Measurements from ENCODE around the gene HTRA2. TPM values are rescaled to one million over a fixed set of nuclear protein-coding genes. Genes with fewer than 3 reads are reported as not detected.
"Not testable (repeated sequence)": the region's sequence is repeated elsewhere in the genome, so short reads cannot be mapped to it uniquely, and the experiment has no call there.

Gene HTRA2
- total RNA-seq, 1 experiment from 2014 or later = 40.5 TPM

- DNase-seq (ENCODE audit: low spot score) = not testable (repeated sequence)
Measured at GRCh38 chr2:74561022-74561421, 31.3 kb downstream of the HTRA2 start.

- DNase-seq (ENCODE audit: low spot score) = no peak
Measured at GRCh38 chr2:74562126-74562775, 32.5 kb downstream of the HTRA2 start.

GRCh38 chr2:74564222-74564621 lies 34.5 kb downstream of the HTRA2 start:
- no peak for DNase-seq (ENCODE audit: low spot score)

DNA sequence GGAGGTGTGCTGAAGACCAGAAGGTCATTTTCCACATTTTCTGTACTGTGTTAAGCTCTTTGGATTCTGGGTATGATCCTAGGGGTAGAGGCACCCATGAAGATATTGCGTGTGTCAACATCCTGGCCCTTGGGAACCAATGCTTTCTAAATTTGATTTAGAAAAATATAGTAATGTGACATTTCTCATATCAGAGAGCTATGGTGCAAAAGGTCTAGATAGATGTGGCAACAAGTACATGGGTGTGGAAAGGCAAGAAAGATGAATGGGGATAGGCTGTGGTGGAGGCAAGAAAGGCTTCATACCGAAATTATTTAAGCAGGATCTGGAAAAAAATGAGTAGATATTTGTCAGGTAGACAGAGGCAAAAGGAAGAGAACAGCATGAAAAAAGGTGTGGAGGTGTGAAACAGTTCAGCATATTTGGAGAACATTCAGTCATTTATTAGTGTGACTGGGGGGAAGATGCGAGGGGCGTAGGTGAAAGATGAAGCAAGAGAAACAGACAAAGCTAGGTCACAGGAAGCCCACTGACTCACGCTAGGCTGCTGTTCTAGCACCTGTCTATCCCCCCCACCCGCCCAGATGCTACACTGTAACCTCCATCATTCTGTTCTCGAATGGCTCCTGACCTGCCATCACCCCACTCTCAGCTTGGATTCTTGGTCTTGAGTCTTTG lies 36.5 kb downstream of the HTRA2 start:
- DNase-seq (ENCODE audit: low spot score) = no peak

DNA sequence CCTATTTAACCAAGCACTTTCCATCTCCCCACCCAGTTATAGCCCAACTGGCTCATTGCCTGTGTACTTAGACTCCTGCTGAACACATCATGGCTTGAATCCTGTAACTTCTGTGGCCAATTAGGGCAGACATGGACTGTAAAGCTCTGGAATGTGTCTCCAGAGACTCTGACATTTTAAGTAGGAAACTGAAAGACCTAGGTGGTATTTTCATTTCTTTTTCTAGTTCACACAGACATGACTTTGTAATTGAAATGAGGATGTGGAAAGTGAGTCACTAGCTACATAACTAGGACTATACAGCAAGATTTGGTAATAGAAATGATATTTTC lies 37.0 kb downstream of the HTRA2 start:
- peak; percentile 36 for DNase-seq (ENCODE audit: low spot score)

- peak; percentile 44 for DNase-seq (ENCODE audit: low spot score)
Measured at GRCh38 chr2:74567881-74568280, 38.1 kb downstream of the HTRA2 start.

- no peak for DNase-seq (ENCODE audit: low spot score)
Measured at GRCh38 chr2:74569686-74570085, 40.0 kb downstream of the HTRA2 start.

DNA sequence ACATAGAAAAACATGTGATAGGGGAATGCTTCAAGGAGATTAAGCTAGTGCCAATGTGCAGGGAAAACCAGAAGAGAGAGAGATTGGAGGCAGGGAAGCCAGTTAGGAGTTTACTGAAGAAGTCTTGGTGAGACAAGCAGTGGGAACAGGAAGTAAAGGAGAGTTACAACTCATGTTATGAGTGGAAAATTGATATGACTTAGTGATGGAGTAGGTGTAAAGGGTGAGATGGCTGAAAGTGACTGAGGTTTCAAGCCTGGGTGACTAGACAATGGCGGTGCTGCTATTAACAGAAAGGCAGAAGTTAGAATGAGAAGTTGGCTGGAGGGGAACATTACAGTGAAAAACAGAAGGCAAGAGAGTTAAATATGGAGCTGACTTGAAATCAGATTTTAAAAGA lies 41.3 kb downstream of the HTRA2 start:
- no peak for DNase-seq (ENCODE audit: low spot score)

DNA sequence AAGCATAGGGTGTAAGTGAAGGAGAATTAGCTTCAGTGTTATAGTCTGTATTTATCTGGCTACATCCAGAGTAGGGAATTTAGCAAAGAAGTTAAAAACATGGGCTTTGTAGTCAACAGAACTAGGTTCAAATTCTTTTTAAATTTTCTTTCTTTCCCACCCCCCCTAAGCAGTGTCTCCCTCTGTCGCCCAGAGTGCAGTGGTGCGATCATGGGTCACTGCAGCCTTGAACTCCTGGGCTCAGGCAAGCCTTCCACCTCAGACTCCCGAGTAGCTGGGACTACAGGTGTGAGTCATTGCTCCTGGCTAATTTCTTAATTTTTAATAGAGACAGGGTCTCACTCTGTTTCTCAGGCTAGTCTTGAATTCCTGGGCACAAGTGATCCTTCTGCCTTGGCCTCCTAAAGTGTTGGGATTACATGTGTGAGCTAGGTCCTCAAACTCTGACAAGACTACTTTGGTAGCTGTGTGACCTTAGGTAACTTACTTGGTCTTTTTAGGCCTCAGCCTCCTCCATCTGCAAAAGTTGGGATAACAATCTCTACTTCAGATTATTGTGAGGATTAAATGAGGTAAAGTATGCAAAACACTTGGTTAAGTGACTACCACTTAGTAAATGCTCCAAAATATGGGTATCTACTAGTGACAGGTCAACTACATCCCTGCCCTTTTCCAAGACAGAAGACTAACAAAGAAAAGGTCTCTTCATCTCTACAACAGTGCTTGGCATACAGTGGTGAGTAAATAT lies 42.6 kb downstream of the HTRA2 start:
- no peak for DNase-seq (ENCODE audit: low spot score)

DNA sequence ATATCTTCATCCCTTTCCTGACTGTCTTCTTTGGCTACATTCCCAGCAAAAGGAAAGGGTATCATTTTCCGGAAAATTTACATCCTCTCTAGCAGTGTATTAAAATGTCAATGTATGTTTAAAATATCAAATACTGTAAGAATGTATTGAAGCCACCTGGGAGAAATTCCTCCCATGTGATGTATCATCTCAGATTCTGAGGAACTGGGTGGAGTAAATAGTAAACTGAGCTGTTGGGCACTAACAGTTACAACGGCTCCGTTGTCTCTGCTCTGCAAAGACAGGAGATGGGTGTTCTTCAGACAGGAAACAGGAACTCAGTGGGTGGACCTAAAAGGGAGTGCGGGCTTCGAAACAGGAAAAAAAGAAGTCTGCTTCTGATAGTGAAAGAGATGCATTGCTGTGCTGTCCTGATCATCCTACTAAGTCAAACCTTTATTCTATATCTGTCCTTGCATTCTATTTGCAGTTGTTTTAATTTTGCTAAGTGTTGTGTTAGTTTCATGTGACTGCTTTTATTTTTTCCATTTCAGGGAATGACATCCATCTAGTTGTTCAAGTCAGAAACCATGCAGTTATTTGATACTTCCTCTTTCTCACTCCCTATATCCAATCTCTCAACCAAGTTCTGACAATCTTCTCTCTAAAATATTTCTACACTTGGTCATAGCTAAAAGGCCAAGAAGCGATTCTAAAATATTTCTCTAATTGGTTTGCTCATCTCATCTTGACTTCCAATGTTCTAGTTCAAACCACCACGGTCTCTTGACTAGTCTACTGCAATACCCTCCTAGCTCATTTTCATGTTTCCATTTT lies 44.2 kb downstream of the HTRA2 start:
- no peak for DNase-seq (ENCODE audit: low spot score)

DNA sequence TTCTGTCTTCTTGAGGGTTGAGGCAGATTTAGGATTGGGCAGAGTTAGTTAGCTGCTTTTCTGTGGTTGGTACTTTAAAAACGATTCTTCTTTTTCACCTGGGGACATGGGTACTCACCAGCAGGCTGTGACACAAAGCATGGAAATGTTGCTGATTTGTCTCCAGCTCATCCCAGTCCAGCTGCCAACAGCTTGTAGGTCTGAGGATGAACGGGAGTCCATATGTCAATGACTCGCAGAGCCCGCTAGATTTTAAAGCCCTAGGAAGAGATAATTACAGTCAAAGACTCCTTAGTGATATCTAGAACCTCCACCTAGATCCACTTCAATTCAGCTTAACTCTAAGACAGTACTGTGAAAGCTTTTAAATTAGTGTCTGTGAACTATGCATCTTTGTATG lies 45.6 kb downstream of the HTRA2 start:
- no peak for DNase-seq (ENCODE audit: low spot score)

DNA sequence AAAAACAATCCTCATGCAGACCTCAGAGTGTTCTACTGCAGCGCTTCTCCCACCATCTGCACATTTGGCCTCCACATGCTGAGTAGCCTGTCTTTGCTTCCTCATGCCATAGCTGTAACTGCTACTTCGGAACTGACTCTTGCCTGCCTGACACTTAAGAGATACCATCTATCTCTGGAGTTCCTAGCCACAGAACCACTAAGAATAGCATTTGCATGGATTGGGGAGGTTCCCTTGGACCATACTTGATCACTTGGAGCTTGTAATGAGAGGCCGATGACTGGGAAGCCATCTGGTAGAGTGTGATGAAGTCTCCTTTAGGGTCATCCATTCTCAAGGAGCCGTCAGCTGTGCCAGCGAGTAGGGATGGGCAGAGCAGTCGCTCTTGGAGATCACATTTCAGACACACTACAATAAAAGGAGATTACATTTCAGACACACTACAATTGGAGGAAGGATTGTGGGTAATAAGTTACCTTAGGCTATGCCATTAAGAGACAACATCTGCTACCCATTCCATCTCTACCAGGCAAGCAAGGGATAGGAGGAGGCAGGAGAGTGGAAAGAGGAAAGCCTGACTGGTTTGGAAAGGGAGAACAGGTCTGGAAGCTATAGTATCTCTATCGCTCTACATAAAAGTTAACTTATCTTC lies 46.6 kb downstream of the HTRA2 start:
- no peak for DNase-seq (ENCODE audit: low spot score)

DNA sequence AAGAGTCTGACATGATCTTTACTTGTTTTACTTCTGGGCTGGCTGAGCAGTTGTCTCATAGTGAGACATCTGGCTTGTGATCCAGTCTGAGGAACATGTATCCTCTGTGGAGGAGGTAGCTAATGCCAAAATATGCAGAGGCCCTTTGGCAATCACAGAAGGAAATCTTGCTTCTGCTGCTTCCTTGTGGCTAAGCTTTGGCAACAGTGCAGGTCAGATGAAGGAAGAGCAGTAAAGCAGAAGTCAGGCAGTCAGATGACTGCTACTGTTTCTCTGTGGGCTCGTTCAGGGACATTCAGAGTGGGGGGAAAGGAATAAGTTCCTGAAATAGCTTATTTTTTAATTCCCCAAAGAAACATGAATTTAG lies 47.1 kb downstream of the HTRA2 start:
- no peak for DNase-seq (ENCODE audit: low spot score)

DNA sequence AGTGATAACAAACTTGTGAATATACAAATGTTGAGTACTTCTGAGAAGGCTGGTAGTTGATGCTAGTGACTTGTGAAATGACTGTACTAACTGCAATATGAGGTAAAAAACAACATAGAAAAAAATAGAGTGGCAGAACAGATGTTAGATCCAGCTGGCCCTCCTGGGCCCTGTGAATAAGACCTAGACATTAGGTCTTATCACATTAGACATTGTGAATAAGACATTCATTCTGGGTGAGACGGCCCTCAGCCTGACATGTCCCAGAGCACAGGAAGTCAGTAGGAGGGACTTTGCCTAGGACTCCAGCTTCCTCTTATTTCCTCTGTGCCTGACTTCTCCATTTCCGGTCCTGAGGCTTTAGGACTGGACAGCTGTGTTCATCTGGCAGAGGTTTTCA lies 47.7 kb downstream of the HTRA2 start:
- DNase-seq (ENCODE audit: low spot score) = no peak

DNA sequence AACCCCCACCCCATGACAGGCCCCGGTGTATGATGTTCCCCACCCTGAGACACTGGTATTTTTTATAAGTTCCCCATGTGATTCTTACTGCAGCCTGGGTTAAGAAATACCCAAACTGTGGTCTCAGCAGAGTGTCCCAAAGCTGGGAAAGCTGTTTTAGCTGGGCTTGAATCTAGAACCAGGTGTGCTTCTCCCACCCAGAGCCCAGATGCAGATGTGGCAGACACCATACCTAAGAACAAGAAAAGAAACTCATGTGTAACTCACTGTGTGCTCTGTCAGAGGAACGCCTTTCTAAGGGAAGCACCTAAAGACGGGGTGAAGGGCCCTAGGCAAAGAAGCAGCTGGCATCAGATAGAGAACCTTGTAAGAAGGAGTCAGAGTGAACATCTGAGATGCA lies 48.7 kb downstream of the HTRA2 start:
- no peak for DNase-seq (ENCODE audit: low spot score)

DNA sequence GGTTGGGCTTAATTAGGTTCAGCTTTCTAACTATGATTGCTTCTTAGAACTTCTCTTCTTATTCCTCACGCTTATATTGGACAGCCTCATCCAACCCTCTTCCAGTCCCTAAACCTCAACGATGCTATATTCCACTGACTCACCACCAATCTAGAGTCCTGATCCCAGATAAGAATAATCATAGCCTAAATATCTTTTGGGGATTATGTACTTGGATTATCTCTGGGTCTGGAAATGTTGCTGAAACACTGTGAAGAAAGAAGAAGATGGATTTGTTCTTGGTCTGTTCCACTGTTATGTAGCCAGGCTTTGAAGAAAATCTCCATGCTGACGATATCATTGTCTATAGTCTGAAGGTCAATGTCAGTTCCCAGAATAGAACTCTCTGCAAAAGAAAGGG lies 51.7 kb downstream of the HTRA2 start:
- DNase-seq (ENCODE audit: low spot score) = no peak

GRCh38 chr2:74582184-74582583 lies 52.5 kb downstream of the HTRA2 start:
- DNase-seq (ENCODE audit: low spot score) = no peak

Other genes starting within 250 kb of the HTRA2 start
- 0.02 and 0.23 TPM in 2 replicates for gene SLC4A5, start 186.5 kb upstream of the HTRA2 start, total RNA-seq (2014; rRNA removed; shearing (Covaris generic))
- gene DCTN1, start 149.6 kb upstream of the HTRA2 start, total RNA-seq (2014; rRNA removed; shearing (Covaris generic)) = 55.1 and 67.2 TPM in 2 replicates
- 0.53 and 0.70 TPM in 2 replicates for gene C2orf81, start 108.3 kb upstream of the HTRA2 start, total RNA-seq (2014; rRNA removed; shearing (Covaris generic))
- 32.6 and 43.4 TPM in 2 replicates for gene WDR54, start 108.2 kb upstream of the HTRA2 start, total RNA-seq (2014; rRNA removed; shearing (Covaris generic))
- 9.4 and 10.5 TPM in 2 replicates for gene RTKN, start 88.0 kb upstream of the HTRA2 start, total RNA-seq (2014; rRNA removed; shearing (Covaris generic))
- gene INO80B, start 74.8 kb upstream of the HTRA2 start, total RNA-seq (2014; rRNA removed; shearing (Covaris generic)) = 30.1 and 55.7 TPM in 2 replicates
- gene WBP1, start 71.5 kb upstream of the HTRA2 start, total RNA-seq (2014; rRNA removed; shearing (Covaris generic)) = 86.8 and 93.9 TPM in 2 replicates
- gene MOGS, start 64.6 kb upstream of the HTRA2 start, total RNA-seq (2014; rRNA removed; shearing (Covaris generic)) = 43.1 and 52.7 TPM in 2 replicates
- gene MRPL53, start 57.3 kb upstream of the HTRA2 start, total RNA-seq (2014; rRNA removed; shearing (Covaris generic)) = 25.3 and 42.4 TPM in 2 replicates
- 1.8 and 2.2 TPM in 2 replicates for gene CCDC142, start 46.9 kb upstream of the HTRA2 start, total RNA-seq (2014; rRNA removed; shearing (Covaris generic))
- 9.2 and 10.7 TPM in 2 replicates for gene TTC31, start 46.9 kb upstream of the HTRA2 start, total RNA-seq (2014; rRNA removed; shearing (Covaris generic))
- gene LBX2, start 30.3 kb upstream of the HTRA2 start, total RNA-seq (2014; rRNA removed; shearing (Covaris generic)) = 0.97 TPM in 1 of 2 replicates, not detected in the other
- gene PCGF1, start 22.2 kb upstream of the HTRA2 start, total RNA-seq (2014; rRNA removed; shearing (Covaris generic)) = 17.0 and 25.7 TPM in 2 replicates
- not detected in 2 replicates for gene TLX2, start 15.5 kb upstream of the HTRA2 start, total RNA-seq (2014; rRNA removed; shearing (Covaris generic))
- not detected in 2 replicates for gene DQX1, start 3.7 kb upstream of the HTRA2 start, total RNA-seq (2014; rRNA removed; shearing (Covaris generic))
- 95.4 and 102 TPM in 2 replicates for gene AUP1, start 227 bp upstream of the HTRA2 start, total RNA-seq (2014; rRNA removed; shearing (Covaris generic))
- gene LOXL3, start 24.0 kb downstream of the HTRA2 start, total RNA-seq (2014; rRNA removed; shearing (Covaris generic)) = 2.0 and 2.4 TPM in 2 replicates
- 0.84 and 2.1 TPM in 2 replicates for gene DOK1, start 24.8 kb downstream of the HTRA2 start, total RNA-seq (2014; rRNA removed; shearing (Covaris generic))
- gene M1AP, start 118.4 kb downstream of the HTRA2 start, total RNA-seq (2014; rRNA removed; shearing (Covaris generic)) = not detected in 2 replicates
- 6.5 and 6.8 TPM in 2 replicates for gene SEMA4F, start 124.3 kb downstream of the HTRA2 start, total RNA-seq (2014; rRNA removed; shearing (Covaris generic))

Measured in H4 (cell line).